Retinal pigment epithelial cell (primary cell): Measurements from ENCODE around the gene C16orf96.

Experiments
- DNase-seq: peaks from one replicate; pipeline ENCODE4 v3.0.0-alpha.2; 2010; ENCODE audit warnings: low read depth
- H3K4me3 ChIP-seq: 2 replicates; pipeline ENCODE4 v1.5.1; 2011; ENCODE audit warnings: mild to moderate bottlenecking, low read length, control low read depth, moderate library complexity
- CTCF ChIP-seq: conservative IDR thresholded peaks from 2 replicates; pipeline ENCODE4 v1.5.1; 2011; ENCODE audit warnings: low read depth, low read length, control low read depth, inconsistent platforms

C16orf96 gene

GRCh38 chr16:4591191-4591590 is 35.1 kb downstream of the C16orf96 start:
- no peak overlapping the region for H3K4me3 ChIP-seq
- no peak for TF ChIP-seq CTCF
- DNase-seq: no peak

- H3K4me3 ChIP-seq: no peak overlapping the region
- TF ChIP-seq CTCF: no peak
- DNase-seq: no peak
Observed at GRCh38 chr16:4591706-4592470, 35.7 kb downstream of the C16orf96 start.

DNA sequence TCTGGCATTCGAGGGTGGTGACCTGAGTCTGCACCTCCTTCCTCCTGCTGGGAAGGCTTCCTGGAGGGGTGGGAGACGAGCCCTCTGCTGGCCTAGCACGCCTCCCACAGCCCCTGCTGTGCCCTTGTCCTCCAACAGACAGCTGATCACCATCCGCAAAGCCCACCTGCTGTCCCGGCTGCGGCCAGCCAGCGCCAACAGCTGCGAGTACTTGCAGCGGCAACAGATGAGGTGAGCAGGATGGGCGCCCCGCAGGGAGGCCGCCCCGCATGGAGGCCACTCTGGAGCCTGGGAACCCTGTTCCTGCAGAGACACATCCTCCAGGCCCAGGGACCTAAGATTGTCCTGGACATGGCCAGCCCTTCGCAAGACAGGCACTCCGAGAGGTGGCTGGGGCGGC is 36.9 kb downstream of the C16orf96 start:
- no peak for DNase-seq
- no peak for TF ChIP-seq CTCF
- H3K4me3 ChIP-seq: no peak overlapping the region

DNA sequence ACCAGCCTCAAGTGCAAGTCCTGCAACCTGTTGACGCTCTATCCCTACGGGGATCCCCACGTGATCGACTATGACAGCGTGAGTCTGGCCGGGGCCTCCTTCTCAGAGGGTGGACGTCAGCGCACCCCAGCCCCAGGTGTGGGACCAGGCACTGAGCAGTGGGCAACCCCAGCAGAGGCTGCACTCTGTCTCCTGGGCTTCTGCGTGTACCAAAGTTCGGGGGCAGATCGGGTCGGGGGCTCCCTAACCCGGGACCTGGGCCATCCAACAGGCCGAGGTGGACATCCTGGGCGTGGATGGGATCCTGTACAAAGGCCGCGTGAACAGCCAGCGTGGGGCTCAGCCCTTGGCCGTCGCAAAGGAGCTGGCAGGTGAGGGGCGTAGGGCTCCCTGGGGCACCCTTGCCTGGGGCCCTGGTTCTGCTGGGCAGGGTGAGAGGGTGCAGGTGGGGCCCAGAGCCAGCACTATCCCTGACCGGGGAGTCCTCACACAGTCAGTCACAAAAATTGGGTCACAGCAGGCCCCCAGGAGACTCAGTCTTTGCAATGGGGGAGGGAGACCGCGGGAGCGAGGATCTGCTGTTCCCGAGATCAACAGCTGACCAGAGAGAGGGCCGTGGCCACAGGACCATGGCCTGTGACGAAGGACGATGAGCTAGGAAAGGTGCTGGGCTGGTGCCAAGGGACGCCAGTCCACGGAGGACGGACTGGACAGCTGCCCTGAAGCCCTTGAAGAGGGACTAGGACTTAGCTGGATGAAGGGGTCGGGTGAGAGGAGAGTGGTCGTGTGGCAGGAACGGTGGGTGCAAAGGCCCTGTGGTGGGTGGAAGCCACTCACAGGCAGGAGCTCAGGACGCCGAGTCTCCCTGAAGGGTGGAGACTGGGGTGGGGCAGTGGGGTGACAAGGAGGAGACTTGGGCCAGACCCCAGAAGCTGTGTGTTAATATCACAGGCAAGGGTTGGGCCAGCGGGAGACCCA is 38.6 kb downstream of the C16orf96 start:
- no peak for DNase-seq
- H3K4me3 ChIP-seq: no peak overlapping the region
- no peak for TF ChIP-seq CTCF

- TF ChIP-seq CTCF: no peak
- no peak for DNase-seq
Observed at GRCh38 chr16:4597174-4597573, 41.0 kb downstream of the C16orf96 start.

DNA sequence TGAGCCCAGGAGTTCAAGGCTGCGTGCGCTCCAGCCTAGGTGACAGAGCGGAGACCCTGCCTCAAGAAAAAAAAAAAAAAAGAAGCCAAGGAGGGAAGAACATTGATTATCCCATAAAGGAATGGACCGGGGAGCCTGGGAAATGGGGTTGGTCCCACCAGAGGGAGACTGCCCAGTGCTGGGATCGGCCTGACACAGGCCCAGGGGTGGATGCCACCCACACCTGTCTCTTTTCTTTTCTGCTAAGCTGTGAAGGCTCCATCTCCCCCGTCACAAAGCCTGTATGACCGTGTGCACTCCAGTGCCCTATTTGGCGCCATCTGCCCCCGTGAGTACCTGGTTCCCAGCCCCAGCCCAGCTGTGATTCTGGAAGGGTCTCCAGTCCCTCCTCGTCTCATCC is 42.9 kb downstream of the C16orf96 start:
- no peak overlapping the region for H3K4me3 ChIP-seq
- DNase-seq: no peak
- TF ChIP-seq CTCF: no peak

More at GRCh38 chr16:4597174-4597573, 41.0 kb downstream of the C16orf96 start:
- H3K4me3 ChIP-seq: no peak overlapping the region

DNA sequence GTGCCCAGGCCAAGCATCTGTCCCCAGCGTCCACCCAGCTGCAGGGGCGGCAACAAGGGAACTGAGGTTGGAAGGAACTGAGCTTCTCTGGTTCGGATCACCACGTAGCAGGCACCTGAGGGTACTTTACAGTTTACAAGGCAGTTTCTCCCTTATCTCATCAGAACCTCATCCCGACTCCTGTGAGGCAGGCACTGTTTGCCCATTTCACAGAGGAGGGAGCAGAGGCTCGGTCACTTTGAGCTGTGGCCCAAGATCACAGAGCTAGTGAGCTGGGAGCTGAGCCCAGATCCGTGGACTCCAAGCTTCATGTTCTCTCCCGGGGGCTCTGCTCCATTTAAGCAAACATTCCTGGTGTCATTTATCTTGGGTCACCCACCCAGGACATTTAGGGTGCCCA is 43.4 kb downstream of the C16orf96 start:
- no peak for TF ChIP-seq CTCF
- no peak overlapping the region for H3K4me3 ChIP-seq
- DNase-seq: no peak
